ENCODE data around the gene CCDC33. TPM values are rescaled to one million over a fixed set of nuclear protein-coding genes. Genes with fewer than 3 reads are reported as not detected.

Gene CCDC33
- total RNA-seq, 4 donors from 2014 or later: 0.40 TPM; not detected in 3

DNA sequence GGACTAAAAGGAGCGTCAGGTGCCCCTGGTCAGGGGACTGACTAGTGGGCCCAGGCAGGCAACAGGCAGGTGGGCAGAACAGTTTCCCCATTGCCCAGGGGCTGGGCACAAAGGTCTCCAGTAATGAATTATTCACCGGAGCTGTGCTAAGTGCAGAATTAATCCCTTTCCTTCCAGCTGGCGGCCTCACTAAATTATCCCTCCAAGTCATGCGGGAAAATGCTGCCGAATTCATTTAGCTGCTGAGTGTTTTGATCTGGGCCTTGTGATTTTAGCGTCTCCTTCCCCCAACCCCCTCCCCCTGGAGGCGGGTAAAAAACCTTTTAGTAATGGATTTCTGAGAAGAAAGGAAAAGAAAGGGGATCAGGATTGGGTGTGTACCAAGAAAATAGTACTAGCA, 47.2 kb downstream of the CCDC33 start:
- H3K27ac ChIP-seq: no peak overlapping the region
- no peaks in the 10 kb centered on the region for H3K36me3 ChIP-seq
- H3K4me1 ChIP-seq: no peaks in the 10 kb centered on the region
- no peak overlapping the region for H3K4me3 ChIP-seq
- no peaks in the 10 kb centered on the region for H3K9me3 ChIP-seq
- H3K27me3 ChIP-seq: no peaks in the 10 kb centered on the region
- no peak for DNase-seq
- TF ChIP-seq POLR2A (IDR thresholded peaks at IDR 0.05): no peak
- TF ChIP-seq, protein P1, sequence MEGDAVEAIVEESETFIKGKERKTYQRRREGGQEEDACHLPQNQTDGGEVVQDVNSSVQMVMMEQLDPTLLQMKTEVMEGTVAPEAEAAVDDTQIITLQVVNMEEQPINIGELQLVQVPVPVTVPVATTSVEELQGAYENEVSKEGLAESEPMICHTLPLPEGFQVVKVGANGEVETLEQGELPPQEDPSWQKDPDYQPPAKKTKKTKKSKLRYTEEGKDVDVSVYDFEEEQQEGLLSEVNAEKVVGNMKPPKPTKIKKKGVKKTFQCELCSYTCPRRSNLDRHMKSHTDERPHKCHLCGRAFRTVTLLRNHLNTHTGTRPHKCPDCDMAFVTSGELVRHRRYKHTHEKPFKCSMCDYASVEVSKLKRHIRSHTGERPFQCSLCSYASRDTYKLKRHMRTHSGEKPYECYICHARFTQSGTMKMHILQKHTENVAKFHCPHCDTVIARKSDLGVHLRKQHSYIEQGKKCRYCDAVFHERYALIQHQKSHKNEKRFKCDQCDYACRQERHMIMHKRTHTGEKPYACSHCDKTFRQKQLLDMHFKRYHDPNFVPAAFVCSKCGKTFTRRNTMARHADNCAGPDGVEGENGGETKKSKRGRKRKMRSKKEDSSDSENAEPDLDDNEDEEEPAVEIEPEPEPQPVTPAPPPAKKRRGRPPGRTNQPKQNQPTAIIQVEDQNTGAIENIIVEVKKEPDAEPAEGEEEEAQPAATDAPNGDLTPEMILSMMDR (IDR thresholded peaks at IDR 0.05): no peak

DNA sequence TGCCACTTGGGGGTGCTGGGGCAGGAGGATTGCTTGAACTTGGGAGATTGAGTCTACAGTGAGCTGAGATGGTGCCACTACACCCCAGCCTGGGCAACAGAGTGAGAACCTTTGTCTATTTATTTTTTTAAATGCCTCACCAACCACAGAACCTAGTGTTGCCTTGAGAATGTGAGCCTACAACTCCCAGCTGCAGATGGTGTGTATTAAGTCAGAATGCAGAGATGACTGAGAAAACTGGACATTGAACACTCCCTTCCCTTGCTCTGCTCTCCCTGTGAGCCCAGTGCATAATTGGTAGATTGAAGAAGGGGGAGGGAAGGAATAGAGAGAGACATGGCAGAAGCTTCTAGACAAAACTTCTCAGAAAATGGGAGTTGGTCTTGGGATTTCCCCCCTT, 53.5 kb downstream of the CCDC33 start:
- Histone ChIP-seq H3K36me3 (no peaks in the 10 kb centered on the region), H3K27me3 (no peaks in the 10 kb centered on the region), H3K27ac (no peak overlapping the region), H3K9me3 (no peaks in the 10 kb centered on the region), H3K4me1 (no peaks in the 10 kb centered on the region), H3K4me3 (no peak overlapping the region)
- no peak for DNase-seq
- no peak for TF ChIP-seq POLR2A (IDR thresholded peaks at IDR 0.05)
- TF ChIP-seq, protein P1 (IDR thresholded peaks at IDR 0.05): no peak

DNA sequence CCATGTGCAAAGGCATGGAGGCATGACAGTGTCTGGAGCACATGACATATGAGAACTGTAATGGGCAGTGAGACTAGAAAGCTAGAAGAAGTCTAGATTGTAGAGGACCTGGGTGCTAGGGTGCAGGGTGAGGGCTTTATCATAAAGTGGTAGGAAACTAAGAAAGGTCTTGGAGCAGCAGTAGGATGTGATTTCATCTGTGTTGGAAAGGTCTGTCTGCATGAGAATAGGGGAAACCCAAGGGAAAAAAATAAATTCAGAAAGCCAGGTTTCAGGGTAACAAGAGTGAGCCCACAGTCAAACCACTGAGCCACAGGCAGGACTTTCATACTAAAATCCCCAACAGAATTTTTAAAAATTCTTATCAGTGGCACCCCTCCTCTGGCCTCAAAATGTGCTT, 54.5 kb downstream of the CCDC33 start:
- TF ChIP-seq, protein P1 (IDR thresholded peaks at IDR 0.05): no peak
- H3K27ac ChIP-seq: no peak overlapping the region

DNA sequence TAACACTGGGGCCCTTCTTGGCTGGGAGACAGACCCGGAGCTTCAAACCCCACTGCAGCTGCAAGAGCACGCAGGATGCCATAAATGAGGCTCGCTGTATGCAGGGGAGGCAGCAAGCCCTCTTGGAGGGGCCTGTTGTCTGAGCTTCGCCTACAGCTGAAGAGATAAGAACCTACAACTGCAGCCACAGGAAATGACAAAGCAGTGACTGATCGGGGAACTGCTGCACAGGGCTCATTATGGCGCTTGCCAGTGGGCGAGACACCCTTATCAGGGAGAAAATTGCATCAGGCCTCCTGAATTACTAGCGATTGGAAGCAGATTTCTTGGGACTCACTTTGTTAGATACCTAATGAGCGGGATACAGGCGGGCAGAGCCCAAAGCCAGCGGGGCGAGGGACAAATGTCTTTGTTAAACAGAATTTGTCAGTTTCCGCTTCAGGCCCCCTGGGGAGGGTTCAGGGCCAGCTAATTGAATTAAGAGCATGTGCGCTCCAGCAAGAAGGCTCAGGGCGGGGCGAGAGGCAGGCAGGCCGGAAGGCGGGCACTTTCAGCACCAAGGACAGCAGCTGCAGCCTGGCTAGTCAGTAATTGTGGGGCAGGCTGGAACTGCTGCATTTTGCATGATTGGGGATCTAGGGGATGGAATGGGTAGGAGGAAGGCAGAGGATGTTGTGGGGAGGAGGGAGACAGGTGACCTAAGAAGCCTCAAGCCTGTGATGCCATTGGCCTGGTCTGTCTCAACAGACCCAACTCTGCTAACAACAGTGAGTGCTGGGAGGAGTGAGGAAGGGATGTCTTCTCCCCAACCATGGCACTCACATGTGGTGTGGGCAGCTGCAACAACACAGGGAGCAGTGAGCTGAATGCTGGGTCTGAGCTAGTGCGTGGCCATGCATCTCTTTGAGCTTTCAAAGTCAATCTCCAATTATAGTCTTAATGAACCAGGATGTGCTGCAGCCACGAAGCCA, 55.3 kb downstream of the CCDC33 start:
- peak; percentile 18 to 75 (median 69) for DNase-seq
- H3K36me3 ChIP-seq: no peaks in the 10 kb centered on the region
- no peak for TF ChIP-seq POLR2A (IDR thresholded peaks at IDR 0.05)
- TF ChIP-seq, protein P1 (IDR thresholded peaks at IDR 0.05): no peak
- H3K4me3 ChIP-seq: no peak overlapping the region
- H3K4me1 ChIP-seq: no peaks in the 10 kb centered on the region
- no peak overlapping the region for H3K27ac ChIP-seq
- no peaks in the 10 kb centered on the region for H3K27me3 ChIP-seq
- no peaks in the 10 kb centered on the region for H3K9me3 ChIP-seq

More for the DNA sequence above, 54.5 kb downstream of the CCDC33 start:
- Histone ChIP-seq H3K36me3 (no peaks in the 10 kb centered on the region), H3K27me3 (no peaks in the 10 kb centered on the region), H3K4me3 (no peak overlapping the region), H3K4me1 (no peaks in the 10 kb centered on the region), H3K9me3 (no peaks in the 10 kb centered on the region)
- DNase-seq: no peak

DNA sequence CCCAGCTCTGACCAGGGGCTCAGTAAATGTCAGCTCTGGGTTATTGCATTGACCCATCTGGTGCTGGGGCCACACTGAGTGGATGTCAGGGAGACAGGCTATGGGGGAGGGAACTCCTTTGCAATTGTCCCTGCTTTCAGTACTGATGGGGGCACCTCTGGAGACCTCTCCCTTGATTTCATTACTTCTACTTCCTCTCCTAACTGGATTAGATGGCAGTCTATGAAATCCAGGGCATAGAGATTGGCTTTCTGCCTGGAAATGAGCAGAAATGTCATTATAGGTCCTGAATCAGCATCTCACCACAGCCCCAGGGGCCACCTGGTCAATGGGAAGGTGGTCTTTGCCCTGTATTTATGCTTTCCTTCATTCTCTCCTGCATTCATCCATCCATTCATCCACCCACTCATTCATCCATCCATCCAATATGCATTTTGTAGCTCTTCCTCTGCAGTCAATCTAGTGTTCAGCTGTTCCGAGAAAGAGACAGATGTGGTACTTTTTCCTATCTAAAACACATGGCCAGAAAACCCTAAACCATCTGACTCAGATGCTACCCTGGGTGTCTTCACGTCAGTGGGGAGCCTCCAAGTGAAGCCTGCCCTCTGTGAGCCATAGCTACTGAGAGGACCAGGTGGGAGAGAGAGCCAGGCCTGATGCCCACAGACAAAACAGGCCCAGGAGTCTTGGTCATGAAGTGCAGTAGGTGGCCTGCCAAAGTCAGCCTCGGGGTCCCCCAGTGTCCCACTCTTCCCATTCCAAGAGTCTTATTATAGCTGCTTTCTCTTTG, 57.1 kb downstream of the CCDC33 start:
- TF ChIP-seq POLR2A (IDR thresholded peaks at IDR 0.05): no peak
- TF ChIP-seq, protein P1 (IDR thresholded peaks at IDR 0.05): no peak
- no peak overlapping the region for H3K4me3 ChIP-seq
- H3K9me3 ChIP-seq: no peaks in the 10 kb centered on the region
- no peaks in the 10 kb centered on the region for H3K4me1 ChIP-seq
- H3K27me3 ChIP-seq: no peaks in the 10 kb centered on the region
- DNase-seq: no peak
- H3K27ac ChIP-seq: no peak overlapping the region
- no peaks in the 10 kb centered on the region for H3K36me3 ChIP-seq
